SK-N-SH (cell line): ENCODE results near the gene DNAH7. TPM values are rescaled to one million over a fixed set of nuclear protein-coding genes. Genes with fewer than 3 reads are reported as not detected.

Source experiments
- CTCF ChIA-PET: fragments of 300-600, 350-600 bp; formaldehyde crosslinking; extraction: SDS; loops from one replicate; lab custom pipeline; 2021; lab: Yijun Ruan, JAX
- POLR2A ChIA-PET: fragments of 350-600 bp; sonication (Branson Sonifier 250); formaldehyde crosslinking; extraction: SDS; loops from one replicate; lab custom pipeline; 2020; ENCODE audit warnings: antibody characterized with exemption, inconsistent platforms; lab: Yijun Ruan, JAX
- DNase-seq: peaks from one replicate; pipeline ENCODE4 v3.0.0; 2012
- H2AFZ ChIP-seq: fragments of 200-600 bp; sonication (generic); 2 replicates; pipeline ENCODE4 v1.8.1; 2016; ENCODE audit warnings: antibody characterized with exemption, mild to moderate bottlenecking, low read depth
- H3F3A ChIP-seq: fragments of 200-600 bp; sonication (generic); replicated peaks from 2 replicates; pipeline ENCODE3; 2016; ENCODE audit warnings: antibody characterized with exemption, mild to moderate bottlenecking; ENCODE audit not compliant: insufficient read depth
- H3K27ac ChIP-seq, 2 experiments: fragments of 200-500 bp in 1 of 2; fragments of 200-600 bp in 1 of 2; sonication (Bioruptor generic) in 1 of 2; sonication (generic), shearing (Covaris generic) in 1 of 2; 2 replicates each; pipeline versions ENCODE4 v1.5.1 to v1.6.1; 2014 to 2016; ENCODE audit warnings: low read depth in 2 of 2, inconsistent platforms in 1 of 2, low read length in 1 of 2, mild to moderate bottlenecking in 1 of 2, mixed read lengths in 1 of 2
- H3K27me3 ChIP-seq: fragments of 200-600 bp; sonication (generic), shearing (Covaris generic); 2 replicates; pipeline ENCODE4 v1.6.1; 2016; ENCODE audit warnings: mixed run types; ENCODE audit not compliant: insufficient read depth
- H3K36me3 ChIP-seq, 2 experiments: fragments of 200-500 bp in 1 of 2; fragments of 200-600 bp in 1 of 2; sonication (Bioruptor generic) in 1 of 2; sonication (generic) in 1 of 2; replicated peaks in 1 of 2; 2 replicates each; pipeline versions ENCODE3 to v1.5.1; 2014 to 2016; ENCODE audit warnings: low read length in 1 of 2, mild to moderate bottlenecking in 1 of 2; ENCODE audit not compliant: insufficient read depth in 2 of 2, control insufficient read depth in 1 of 2
- H3K4me1 ChIP-seq, 2 experiments: fragments of 200-500 bp in 1 of 2; fragments of 200-600 bp in 1 of 2; sonication (Bioruptor generic) in 1 of 2; sonication (generic), shearing (Covaris generic) in 1 of 2; 2 replicates each; pipeline versions ENCODE4 v1.5.1 to v1.6.1; 2014 to 2016; ENCODE audit warnings: low read depth in 1 of 2, low read length in 1 of 2, mixed run types in 1 of 2; ENCODE audit not compliant: insufficient read depth in 2 of 2, control insufficient read depth in 1 of 2
- H3K4me2 ChIP-seq: fragments of 200-600 bp; sonication (generic), shearing (Covaris generic); 2 replicates; pipeline ENCODE4 v1.6.1; 2017; ENCODE audit warnings: mixed run types
- H3K4me3 ChIP-seq, 2 experiments: fragments of 200-500 bp in 1 of 2; fragments of 200-600 bp in 1 of 2; sonication (Bioruptor generic) in 1 of 2; sonication (generic), shearing (Covaris generic) in 1 of 2; 2 replicates each; pipeline versions ENCODE4 v1.5.1 to v1.8.1; 2014 to 2016; ENCODE audit warnings: low read depth in 2 of 2, inconsistent platforms in 1 of 2, low read length in 1 of 2, mild to moderate bottlenecking in 1 of 2, mixed read lengths in 1 of 2, moderate library complexity in 1 of 2
- H3K79me2 ChIP-seq: fragments of 200-600 bp; sonication (generic); 2 replicates; pipeline ENCODE4 v1.8.1; 2017; ENCODE audit warnings: mild to moderate bottlenecking; ENCODE audit not compliant: insufficient read depth
- H3K9ac ChIP-seq: fragments of 200-600 bp; sonication (generic); 2 replicates; pipeline ENCODE4 v1.6.1; 2017; ENCODE audit warnings: mixed run types
- H3K9me2 ChIP-seq: fragments of 200-600 bp; sonication (generic); 2 replicates; pipeline ENCODE4 v1.6.1; 2017; ENCODE audit warnings: mixed run types
- H3K9me3 ChIP-seq: fragments of 200-600 bp; sonication (generic); 2 replicates; pipeline ENCODE4 v1.6.1; 2017; ENCODE audit warnings: mixed run types, mild to moderate bottlenecking, moderate library complexity
- H4K20me1 ChIP-seq: fragments of 200-600 bp; sonication (generic); 2 replicates; pipeline ENCODE4 v1.6.1; 2017; ENCODE audit warnings: mild to moderate bottlenecking, mixed run types; ENCODE audit not compliant: insufficient read depth
- CHD2 ChIP-seq: fragments of 150-350 bp; IDR thresholded peaks from 2 replicates; pipeline ENCODE4 v1.6.1; 2018; ENCODE audit warnings: low read length; ENCODE audit not compliant: partially characterized antibody
- EP300 ChIP-seq, 2 experiments: IDR thresholded peaks; 2 replicates each; pipeline versions ENCODE4 v1.4.0 to v1.6.1; 2012; ENCODE audit warnings: borderline replicate concordance in 1 of 2, low read depth in 1 of 2, low read length in 1 of 2
- FOXJ3 ChIP-seq: sonication (generic); formaldehyde crosslinking; IDR thresholded peaks from 2 replicates; pipeline ENCODE4 v1.5.1; 2020; ENCODE audit warnings: mild to moderate bottlenecking, missing genetic modification reagents
- GABPA ChIP-seq: IDR thresholded peaks from 2 replicates; pipeline ENCODE4 v1.4.0; 2012; ENCODE audit warnings: low read depth, mild to moderate bottlenecking
- JUND ChIP-seq: IDR thresholded peaks from 2 replicates; pipeline ENCODE4 v1.4.0; 2012
- MEF2A ChIP-seq: IDR thresholded peaks from 2 replicates; pipeline ENCODE4 v1.4.0; 2012; ENCODE audit warnings: low read depth, borderline replicate concordance
- POLR2AphosphoS5 ChIP-seq: IDR thresholded peaks from 2 replicates; pipeline ENCODE4 v1.6.1; 2012; ENCODE audit warnings: low read depth, low read length
- RAD21 ChIP-seq: IDR thresholded peaks from 2 replicates; pipeline ENCODE4 v1.6.1; 2012; ENCODE audit warnings: mild to moderate bottlenecking, low read length
- RCOR1 ChIP-seq: fragments of 150-350 bp; IDR thresholded peaks from 2 replicates; pipeline ENCODE4 v1.6.1; 2017; ENCODE audit warnings: antibody characterized with exemption, low read length
- RFX5 ChIP-seq: IDR thresholded peaks from 2 replicates; pipeline ENCODE4 v1.6.1; 2012; ENCODE audit warnings: mild to moderate bottlenecking, improper control_type of control experiment, low read length
- SIN3A ChIP-seq: IDR thresholded peaks from 2 replicates; pipeline ENCODE4 v1.6.1; 2012; ENCODE audit warnings: low read depth, mild to moderate bottlenecking, low read length, moderate library complexity, borderline replicate concordance
- SMC3 ChIP-seq: IDR thresholded peaks from 2 replicates; pipeline ENCODE4 v1.6.1; 2012; ENCODE audit warnings: low read depth, low read length, improper control_type of control experiment
- TCF12 ChIP-seq: IDR thresholded peaks from 2 replicates; pipeline ENCODE4 v1.4.0; 2012
- TEAD4 ChIP-seq: IDR thresholded peaks from 2 replicates; pipeline ENCODE4 v1.4.0; 2012; ENCODE audit warnings: mild to moderate bottlenecking, borderline replicate concordance; ENCODE audit not compliant: insufficient read depth
- WGBS: methylation state at CpG from one replicate; pipeline ENCODE4 v1.1.6; 2017; ENCODE audit warnings: low lambda C conversion rate; 5-methylcytosine and 5-hydroxymethylcytosine counted together
- polyA plus RNA-seq, 3 experiments: library from polyadenylated mRNA; depleted of rRNA; stranded (reverse); fragments of >200 nt; gene quantifications; 2 replicates each; pipeline ENCODE4 v1.2.3, GENCODE V29; 2012
- TF ChIP-seq, protein P1 (sequence below): fragments of 200-600 bp; sonication (generic); IDR thresholded peaks from 2 replicates; pipeline ENCODE4 v1.6.1; 2017; ENCODE audit warnings: antibody characterized with exemption, mild to moderate bottlenecking, moderate library complexity
- TF ChIP-seq, protein P2 (sequence below): IDR thresholded peaks from 2 replicates; pipeline ENCODE4; 2012
- TF ChIP-seq, protein P3 (sequence below): IDR thresholded peaks from 2 replicates; pipeline ENCODE4 v1.6.1; 2012; ENCODE audit warnings: mild to moderate bottlenecking, low read depth, low read length, moderate library complexity
- TF ChIP-seq, protein P4 (sequence below): IDR thresholded peaks from 2 replicates; pipeline ENCODE4 v1.4.0; 2012; ENCODE audit warnings: low read depth, borderline replicate concordance
- TF ChIP-seq, protein P5 (sequence below): IDR thresholded peaks from 2 replicates; pipeline ENCODE4 v1.4.0; 2012; ENCODE audit warnings: low read depth

Gene DNAH7
- polyA plus RNA-seq, 1 of the 3 experiments (the other 2 are of a cell fraction) = 1.2 TPM

DNA sequence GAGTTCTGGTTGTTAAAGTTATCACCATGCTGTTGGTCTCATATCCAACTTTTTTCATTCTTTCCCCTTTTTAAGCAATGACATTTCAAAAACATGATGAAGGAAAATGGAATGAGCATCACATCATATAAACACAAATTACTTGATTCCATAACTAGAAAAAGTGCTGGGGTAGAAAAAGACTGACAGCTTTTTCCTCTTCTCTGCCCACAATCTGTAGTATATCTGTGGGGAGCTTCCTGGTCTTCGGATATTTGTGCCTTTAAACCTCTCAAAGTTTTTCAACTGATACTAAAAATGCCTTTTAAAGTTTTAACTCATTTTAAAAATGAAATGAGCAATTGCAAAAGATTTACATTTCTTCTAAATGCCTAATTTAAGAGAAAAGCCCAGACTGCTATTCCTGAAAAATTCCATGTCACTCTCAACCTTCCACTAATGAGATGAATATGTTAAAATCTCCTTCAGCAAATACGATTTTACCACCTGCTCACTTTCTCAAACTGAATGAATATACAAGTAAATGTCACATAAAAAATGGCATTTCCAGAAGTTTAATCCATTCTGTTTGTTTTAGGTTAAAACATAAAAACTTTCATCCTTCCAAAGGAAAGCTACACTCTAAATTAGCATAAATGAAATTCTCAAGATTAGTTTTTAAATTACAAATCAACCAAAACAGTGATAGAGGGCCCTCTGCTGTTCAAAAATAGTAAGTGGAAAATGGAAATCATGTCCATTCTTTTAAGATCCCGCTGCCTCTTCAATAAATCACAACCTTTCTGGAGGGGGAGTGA is 2.1 kb downstream of the DNAH7 start:
- H3K4me1 ChIP-seq = peaks cover 0 to 5% of the 10 kb centered on the region in 2 experiments; a peak in 2 of 4 replicates
- peak; percentile 47 for DNase-seq
- H3K27me3 ChIP-seq = no peaks in the 10 kb centered on the region
- no peak overlapping the region; a peak in 1 of 4 replicates for H3K4me3 ChIP-seq
- POLR2A ChIA-PET = no interaction called here
- peak overlapping the region; percentile 39; the same call in 1 of the 2 replicates for H2AFZ ChIP-seq
- H3K9me2 ChIP-seq = no peaks in the 10 kb centered on the region
- no peak overlapping the region for H3K27ac ChIP-seq
- CTCF ChIA-PET = interaction anchor here (0.7 to 4.4 kb wide), 22 partner anchors 8 to 1900 kb away, joined by 3 to 48 read pairs (median 3); no protein-coding TSS in a partner anchor
- H3K9ac ChIP-seq = no peak overlapping the region
- TF ChIP-seq, protein P1, sequence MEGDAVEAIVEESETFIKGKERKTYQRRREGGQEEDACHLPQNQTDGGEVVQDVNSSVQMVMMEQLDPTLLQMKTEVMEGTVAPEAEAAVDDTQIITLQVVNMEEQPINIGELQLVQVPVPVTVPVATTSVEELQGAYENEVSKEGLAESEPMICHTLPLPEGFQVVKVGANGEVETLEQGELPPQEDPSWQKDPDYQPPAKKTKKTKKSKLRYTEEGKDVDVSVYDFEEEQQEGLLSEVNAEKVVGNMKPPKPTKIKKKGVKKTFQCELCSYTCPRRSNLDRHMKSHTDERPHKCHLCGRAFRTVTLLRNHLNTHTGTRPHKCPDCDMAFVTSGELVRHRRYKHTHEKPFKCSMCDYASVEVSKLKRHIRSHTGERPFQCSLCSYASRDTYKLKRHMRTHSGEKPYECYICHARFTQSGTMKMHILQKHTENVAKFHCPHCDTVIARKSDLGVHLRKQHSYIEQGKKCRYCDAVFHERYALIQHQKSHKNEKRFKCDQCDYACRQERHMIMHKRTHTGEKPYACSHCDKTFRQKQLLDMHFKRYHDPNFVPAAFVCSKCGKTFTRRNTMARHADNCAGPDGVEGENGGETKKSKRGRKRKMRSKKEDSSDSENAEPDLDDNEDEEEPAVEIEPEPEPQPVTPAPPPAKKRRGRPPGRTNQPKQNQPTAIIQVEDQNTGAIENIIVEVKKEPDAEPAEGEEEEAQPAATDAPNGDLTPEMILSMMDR = peak; percentile 78
- TF ChIP-seq SIN3A (no peak), EP300 (IDR thresholded peaks at IDR 0.05; ENCODE audit: borderline replicate concordance in 1 of 2, low read depth in 1 of 2, low read length in 1 of 2) (no peak), TEAD4 (no peak), SMC3 (peak; percentile 32), CHD2 (no peak), RAD21 (peak; percentile 65), RFX5 (no peak)
- TF ChIP-seq, protein P2, sequence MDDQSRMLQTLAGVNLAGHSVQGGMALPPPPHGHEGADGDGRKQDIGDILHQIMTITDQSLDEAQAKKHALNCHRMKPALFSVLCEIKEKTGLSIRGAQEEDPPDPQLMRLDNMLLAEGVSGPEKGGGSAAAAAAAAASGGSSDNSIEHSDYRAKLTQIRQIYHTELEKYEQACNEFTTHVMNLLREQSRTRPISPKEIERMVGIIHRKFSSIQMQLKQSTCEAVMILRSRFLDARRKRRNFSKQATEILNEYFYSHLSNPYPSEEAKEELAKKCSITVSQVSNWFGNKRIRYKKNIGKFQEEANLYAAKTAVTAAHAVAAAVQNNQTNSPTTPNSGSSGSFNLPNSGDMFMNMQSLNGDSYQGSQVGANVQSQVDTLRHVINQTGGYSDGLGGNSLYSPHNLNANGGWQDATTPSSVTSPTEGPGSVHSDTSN = no peak
- no peaks in the 10 kb centered on the region for H3F3A ChIP-seq
- WGBS = 38% methylated on average over 3 of the region's 3 CpGs
- no peaks in the 10 kb centered on the region for H3K36me3 ChIP-seq
- no peaks in the 10 kb centered on the region for H3K9me3 ChIP-seq
- H4K20me1 ChIP-seq = no peaks in the 10 kb centered on the region
- no peak overlapping the region for H3K4me2 ChIP-seq
- H3K79me2 ChIP-seq = no peaks in the 10 kb centered on the region

DNA sequence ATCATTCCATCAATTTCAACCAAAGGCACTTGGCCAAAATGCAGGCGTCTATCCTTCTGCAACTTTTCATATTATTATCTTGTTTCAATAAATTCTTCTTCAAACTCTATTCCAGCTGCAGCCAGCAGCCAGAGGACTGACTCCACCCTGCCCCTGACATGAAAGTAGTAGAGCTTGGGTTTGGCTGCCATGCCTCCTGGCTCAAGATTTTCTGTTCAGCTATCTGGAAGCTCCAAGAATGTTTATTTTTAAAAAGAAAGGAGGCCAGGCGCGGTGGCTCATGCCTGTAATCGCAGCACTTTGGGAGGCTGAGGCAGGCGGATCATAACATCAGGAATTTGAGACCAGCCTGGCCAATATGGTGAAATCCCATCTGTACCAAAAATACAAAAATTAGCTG is 4.9 kb downstream of the DNAH7 start:
- no peaks in the 10 kb centered on the region for H3K27me3 ChIP-seq
- H3K27ac ChIP-seq = no peak overlapping the region
- ChIA-PET CTCF (interaction anchor here (0.6 to 1.2 kb wide), 2 partner anchors 14 to 64 kb away, joined by 3 read pairs; no protein-coding TSS in a partner anchor), POLR2A (no interaction called here)
- H3K9me3 ChIP-seq = no peaks in the 10 kb centered on the region
- H3K4me3 ChIP-seq = no peak overlapping the region
- no peaks in the 10 kb centered on the region; a peak in 2 of 4 replicates for H3K4me1 ChIP-seq
- H4K20me1 ChIP-seq = no peaks in the 10 kb centered on the region
- DNase-seq = no peak
- H3K9ac ChIP-seq = no peak overlapping the region
- H3K36me3 ChIP-seq = no peaks in the 10 kb centered on the region
- H3F3A ChIP-seq = no peaks in the 10 kb centered on the region
- no peak overlapping the region for H3K4me2 ChIP-seq
- no peaks in the 10 kb centered on the region for H3K9me2 ChIP-seq
- H2AFZ ChIP-seq = no peak overlapping the region
- 99% methylated on average over 5 of the region's 5 CpGs for WGBS
- no peaks in the 10 kb centered on the region for H3K79me2 ChIP-seq
- TF ChIP-seq, protein P3, sequence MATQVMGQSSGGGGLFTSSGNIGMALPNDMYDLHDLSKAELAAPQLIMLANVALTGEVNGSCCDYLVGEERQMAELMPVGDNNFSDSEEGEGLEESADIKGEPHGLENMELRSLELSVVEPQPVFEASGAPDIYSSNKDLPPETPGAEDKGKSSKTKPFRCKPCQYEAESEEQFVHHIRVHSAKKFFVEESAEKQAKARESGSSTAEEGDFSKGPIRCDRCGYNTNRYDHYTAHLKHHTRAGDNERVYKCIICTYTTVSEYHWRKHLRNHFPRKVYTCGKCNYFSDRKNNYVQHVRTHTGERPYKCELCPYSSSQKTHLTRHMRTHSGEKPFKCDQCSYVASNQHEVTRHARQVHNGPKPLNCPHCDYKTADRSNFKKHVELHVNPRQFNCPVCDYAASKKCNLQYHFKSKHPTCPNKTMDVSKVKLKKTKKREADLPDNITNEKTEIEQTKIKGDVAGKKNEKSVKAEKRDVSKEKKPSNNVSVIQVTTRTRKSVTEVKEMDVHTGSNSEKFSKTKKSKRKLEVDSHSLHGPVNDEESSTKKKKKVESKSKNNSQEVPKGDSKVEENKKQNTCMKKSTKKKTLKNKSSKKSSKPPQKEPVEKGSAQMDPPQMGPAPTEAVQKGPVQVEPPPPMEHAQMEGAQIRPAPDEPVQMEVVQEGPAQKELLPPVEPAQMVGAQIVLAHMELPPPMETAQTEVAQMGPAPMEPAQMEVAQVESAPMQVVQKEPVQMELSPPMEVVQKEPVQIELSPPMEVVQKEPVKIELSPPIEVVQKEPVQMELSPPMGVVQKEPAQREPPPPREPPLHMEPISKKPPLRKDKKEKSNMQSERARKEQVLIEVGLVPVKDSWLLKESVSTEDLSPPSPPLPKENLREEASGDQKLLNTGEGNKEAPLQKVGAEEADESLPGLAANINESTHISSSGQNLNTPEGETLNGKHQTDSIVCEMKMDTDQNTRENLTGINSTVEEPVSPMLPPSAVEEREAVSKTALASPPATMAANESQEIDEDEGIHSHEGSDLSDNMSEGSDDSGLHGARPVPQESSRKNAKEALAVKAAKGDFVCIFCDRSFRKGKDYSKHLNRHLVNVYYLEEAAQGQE = no peak
- no peak for TF ChIP-seq MEF2A
- no peak for TF ChIP-seq TCF12
- no peak for TF ChIP-seq GABPA
- TF ChIP-seq RAD21 = no peak
- TF ChIP-seq SIN3A = no peak
- no peak for TF ChIP-seq POLR2AphosphoS5
- TF ChIP-seq FOXJ3 = no peak
- TF ChIP-seq JUND = no peak
- TF ChIP-seq RCOR1 = no peak
- TF ChIP-seq, protein P4, sequence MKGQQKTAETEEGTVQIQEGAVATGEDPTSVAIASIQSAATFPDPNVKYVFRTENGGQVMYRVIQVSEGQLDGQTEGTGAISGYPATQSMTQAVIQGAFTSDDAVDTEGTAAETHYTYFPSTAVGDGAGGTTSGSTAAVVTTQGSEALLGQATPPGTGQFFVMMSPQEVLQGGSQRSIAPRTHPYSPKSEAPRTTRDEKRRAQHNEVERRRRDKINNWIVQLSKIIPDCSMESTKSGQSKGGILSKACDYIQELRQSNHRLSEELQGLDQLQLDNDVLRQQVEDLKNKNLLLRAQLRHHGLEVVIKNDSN = no peak
- TF ChIP-seq, protein P5, sequence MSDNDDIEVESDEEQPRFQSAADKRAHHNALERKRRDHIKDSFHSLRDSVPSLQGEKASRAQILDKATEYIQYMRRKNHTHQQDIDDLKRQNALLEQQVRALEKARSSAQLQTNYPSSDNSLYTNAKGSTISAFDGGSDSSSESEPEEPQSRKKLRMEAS = no peak
